Fibroblast of the conjunctiva (primary cell): ENCODE data around the gene ZNF567.

Experiments used
- DNase-seq: peaks from one replicate; pipeline ENCODE4 v3.0.0-alpha.2; 2010; ENCODE audit warnings: low read depth

The ZNF567 gene

GRCh38 chr19:36750066-36750691 lies 62.8 kb downstream of the ZNF567 start:
- no peak for DNase-seq
